ENCODE data around the gene TMEM53. TPM values are rescaled to one million over a fixed set of nuclear protein-coding genes. Genes with fewer than 3 reads are reported as not detected.

The TMEM53 gene
- polyA plus RNA-seq, 1 of the 3 experiments (the other 2 are of a cell fraction) = 14.9 TPM

- Histone ChIP-seq H3K9me3 (no peaks in the 10 kb centered on the region), H3K9me2 (no peaks in the 10 kb centered on the region), H3F3A (replicated peaks; ENCODE audit: insufficient read depth) (no peaks in the 10 kb centered on the region), H4K20me1 (ENCODE audit: insufficient read depth) (no peaks in the 10 kb centered on the region), H3K4me2 (no peak overlapping the region), H3K27ac (ENCODE audit: low read depth in 2 of 2, low read length in 1 of 2) (no peak overlapping the region), H3K79me2 (ENCODE audit: insufficient read depth) (no peaks in the 10 kb centered on the region), H3K4me1 (ENCODE audit: control insufficient read depth in 1 of 2, insufficient read depth in 2 of 2, low read depth in 1 of 2, low read length in 1 of 2) (no peaks in the 10 kb centered on the region), H3K9ac (no peak overlapping the region), H3K4me3 (ENCODE audit: low read depth in 2 of 2, low read length in 1 of 2) (no peak overlapping the region), H3K27me3 (ENCODE audit: insufficient read depth) (no peaks in the 10 kb centered on the region), H3K36me3 (replicated peaks in 1 of 2; ENCODE audit: control insufficient read depth in 1 of 2, insufficient read depth in 2 of 2, low read length in 1 of 2) (no peaks in the 10 kb centered on the region), H2AFZ (ENCODE audit: low read depth) (no peak overlapping the region)
- POLR2A ChIA-PET = no interaction called here
- CTCF ChIA-PET = interaction anchor here (1.4 kb wide), 1 partner anchor 9 kb away, joined by 4 read pairs; no protein-coding TSS in a partner anchor
- DNase-seq = no peak
- TF ChIP-seq FOXM1 (IDR thresholded peaks at IDR 0.05; ENCODE audit: low read depth) = no peak
- TF ChIP-seq MEF2A (IDR thresholded peaks at IDR 0.05; ENCODE audit: borderline replicate concordance, low read depth) = no peak
- TF ChIP-seq TEAD4 (IDR thresholded peaks at IDR 0.05; ENCODE audit: borderline replicate concordance, insufficient read depth) = no peak
- TF ChIP-seq RFX5 (IDR thresholded peaks at IDR 0.05; ENCODE audit: low read length) = no peak
- no peak for TF ChIP-seq IRF3 (IDR thresholded peaks at IDR 0.05; ENCODE audit: low read depth, low read length)
- no peak for TF ChIP-seq REST (IDR thresholded peaks at IDR 0.05; ENCODE audit: low read depth, low read length)
- TF ChIP-seq USF1 (IDR thresholded peaks at IDR 0.05; ENCODE audit: borderline replicate concordance, low read depth) = no peak
- TF ChIP-seq GATA2 (CRISPR knock-in tag; IDR thresholded peaks at IDR 0.05) = no peak
- TF ChIP-seq NRF1 (IDR thresholded peaks at IDR 0.05; ENCODE audit: low read depth, low read length) = no peak
- no peak for TF ChIP-seq CHD2 (IDR thresholded peaks at IDR 0.05; ENCODE audit: low read length, partially characterized antibody)
- 94% methylated on average over 3 of the region's 3 CpGs for WGBS (ENCODE audit: low lambda C conversion rate)
Observed at GRCh38 chr1:44698138-44698537, 23.9 kb upstream of the TMEM53 start.

- CTCF ChIA-PET = interaction anchor here (1.0 to 1.4 kb wide), 4 partner anchors 10 to 21 kb away, joined by 3 to 5 read pairs (median 4); no protein-coding TSS in a partner anchor
- WGBS (ENCODE audit: low lambda C conversion rate) = 61% methylated on average over 7 of the region's 7 CpGs
- POLR2A ChIA-PET = no interaction called here
Observed at GRCh38 chr1:44696789-44697345, 22.6 kb upstream of the TMEM53 start.

More at GRCh38 chr1:44696789-44697345, 22.6 kb upstream of the TMEM53 start:
- Histone ChIP-seq H3K4me2 (no peak overlapping the region), H3K9me3 (no peaks in the 10 kb centered on the region), H3K27me3 (ENCODE audit: insufficient read depth) (no peaks in the 10 kb centered on the region), H3K36me3 (replicated peaks in 1 of 2; ENCODE audit: control insufficient read depth in 1 of 2, insufficient read depth in 2 of 2, low read length in 1 of 2) (no peaks in the 10 kb centered on the region), H3K4me1 (ENCODE audit: control insufficient read depth in 1 of 2, insufficient read depth in 2 of 2, low read depth in 1 of 2, low read length in 1 of 2) (no peaks in the 10 kb centered on the region), H3K4me3 (ENCODE audit: low read depth in 2 of 2, low read length in 1 of 2) (no peak overlapping the region), H3F3A (replicated peaks; ENCODE audit: insufficient read depth) (no peaks in the 10 kb centered on the region), H4K20me1 (ENCODE audit: insufficient read depth) (no peaks in the 10 kb centered on the region), H3K27ac (ENCODE audit: low read depth in 2 of 2, low read length in 1 of 2) (no peak overlapping the region), H3K9me2 (no peaks in the 10 kb centered on the region), H3K9ac (no peak overlapping the region), H2AFZ (ENCODE audit: low read depth) (no peak overlapping the region), H3K79me2 (ENCODE audit: insufficient read depth) (no peaks in the 10 kb centered on the region)
- TF ChIP-seq YY1 (IDR thresholded peaks at IDR 0.05; ENCODE audit: low read depth) (no peak), USF1 (IDR thresholded peaks at IDR 0.05; ENCODE audit: borderline replicate concordance, low read depth) (no peak), MAX (IDR thresholded peaks at IDR 0.05; ENCODE audit: low read depth) (no peak), FOXM1 (IDR thresholded peaks at IDR 0.05; ENCODE audit: low read depth) (no peak), CHD2 (IDR thresholded peaks at IDR 0.05; ENCODE audit: low read length, partially characterized antibody) (no peak)
- DNase-seq = no peak
